Activated T-helper 9 cell treated with anti-CD3 and anti-CD28 coated beads, Interleukin-2, amount 50 U/mL, for 16 hours (primary cell): ENCODE measurements around the gene MAP1B.

Experiments
- DNase-seq: peaks from one replicate; pipeline ENCODE4 v3.0.0-alpha.2; 2020; ENCODE audit warnings: low read depth

Gene MAP1B

DNA sequence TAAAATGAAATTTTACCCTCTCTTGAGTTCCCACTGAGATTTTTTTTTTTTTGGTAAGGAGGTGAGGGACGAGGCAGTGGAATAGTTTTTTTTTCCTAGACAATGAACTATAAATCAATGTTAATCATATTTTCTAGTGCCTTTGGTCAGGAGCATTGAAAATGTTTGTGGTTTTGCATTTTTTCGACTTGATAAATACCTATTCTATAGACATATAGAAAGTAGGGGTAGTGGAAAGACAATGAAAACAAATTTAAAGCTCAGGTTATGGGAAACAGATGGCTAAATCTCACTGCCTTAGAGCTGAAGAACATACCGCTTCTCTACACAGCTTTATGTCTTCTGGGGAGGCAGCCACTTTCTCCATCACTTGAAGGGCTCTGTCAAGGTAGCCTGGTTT is 118.5 kb downstream of the MAP1B start:
- DNase-seq = no peak

DNA sequence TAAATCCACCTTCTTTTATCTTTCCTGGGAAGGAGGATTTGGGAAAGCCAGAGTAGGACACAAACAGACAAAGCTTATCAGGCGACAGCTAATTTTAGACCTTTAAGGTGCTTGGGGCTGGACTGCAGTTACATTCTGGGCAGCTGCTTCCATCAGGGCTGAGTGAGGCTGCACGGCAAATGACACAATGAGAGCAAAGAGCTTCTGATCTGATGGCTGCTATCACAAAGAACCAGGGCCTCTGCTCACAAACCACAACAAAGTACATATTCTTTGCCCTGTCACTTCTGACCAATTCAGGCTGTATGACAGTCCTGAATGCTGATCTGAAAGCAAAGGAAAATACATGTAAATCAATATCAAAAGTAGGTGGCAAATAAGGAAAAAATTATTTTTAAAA is 119.7 kb downstream of the MAP1B start:
- no peak for DNase-seq

DNA sequence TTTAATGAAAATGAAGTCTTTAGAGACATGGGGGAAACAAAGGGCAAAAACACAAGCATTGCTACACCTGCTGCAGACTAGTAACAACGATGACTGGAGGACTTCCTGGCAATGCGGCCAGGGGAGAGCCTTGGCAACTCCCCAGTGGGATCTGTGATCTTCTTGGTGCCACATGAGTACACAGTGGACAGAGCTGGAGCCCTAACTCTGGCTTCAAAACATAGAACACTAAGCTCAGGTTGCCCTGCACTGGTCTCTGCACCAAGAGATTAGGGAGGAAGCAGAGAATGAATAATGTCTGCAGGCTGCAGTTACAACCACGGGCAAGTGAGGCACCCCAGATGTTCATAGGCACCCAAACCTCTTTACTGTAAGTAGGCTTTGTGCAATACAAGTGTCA is 121.7 kb downstream of the MAP1B start:
- DNase-seq = no peak

DNA sequence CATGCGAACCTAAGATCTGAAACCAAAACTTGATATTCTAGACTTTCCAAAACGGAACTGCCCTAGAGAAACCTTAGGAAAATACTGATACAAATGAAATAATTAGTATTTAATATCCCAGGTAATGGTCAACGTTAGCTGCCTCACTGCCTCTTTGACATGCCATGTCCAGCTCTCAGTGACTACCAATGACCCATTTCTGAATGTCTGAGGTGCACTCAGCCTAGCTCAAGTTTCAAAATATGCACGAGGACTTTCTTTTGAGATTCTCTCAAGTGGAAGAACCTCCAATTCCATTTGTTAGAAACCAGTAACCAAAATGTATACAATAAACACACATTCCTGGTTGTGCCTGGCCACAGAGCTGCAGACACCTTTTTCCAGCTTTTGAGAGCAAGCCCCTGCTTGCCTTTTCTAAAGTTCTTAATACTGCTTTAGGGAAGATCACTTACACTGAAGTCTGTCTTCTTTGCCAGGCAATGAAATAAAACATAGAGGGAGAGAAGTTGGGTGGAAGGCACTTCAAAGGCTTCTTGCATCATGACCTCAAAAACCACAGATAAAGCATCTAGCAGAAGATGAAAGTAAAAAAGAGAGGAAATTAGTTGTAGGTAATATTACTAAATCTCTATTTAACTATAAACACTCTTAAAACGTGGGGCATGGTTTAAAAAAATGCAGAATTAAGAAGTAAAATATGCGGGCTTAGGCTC is 124.9 kb downstream of the MAP1B start:
- no peak for DNase-seq

DNA sequence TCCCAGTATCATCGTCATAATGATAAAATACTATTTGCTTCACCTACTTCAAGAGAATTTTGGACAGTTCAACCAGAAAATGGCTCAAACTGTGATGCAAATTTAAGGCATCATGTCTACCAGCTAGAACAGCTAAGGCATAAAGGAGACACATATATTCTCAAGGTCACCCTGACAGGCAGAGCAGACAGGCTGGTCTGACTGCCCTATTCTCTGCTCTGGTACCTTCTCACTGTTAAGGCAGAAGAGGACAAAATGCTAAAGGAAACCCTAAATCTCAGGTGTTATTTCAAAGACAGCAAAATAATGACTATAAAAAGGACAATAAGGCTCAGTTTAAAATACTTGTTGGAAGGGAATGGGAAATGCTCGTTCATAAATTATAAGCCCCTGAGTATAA is 125.6 kb downstream of the MAP1B start:
- no peak for DNase-seq

DNA sequence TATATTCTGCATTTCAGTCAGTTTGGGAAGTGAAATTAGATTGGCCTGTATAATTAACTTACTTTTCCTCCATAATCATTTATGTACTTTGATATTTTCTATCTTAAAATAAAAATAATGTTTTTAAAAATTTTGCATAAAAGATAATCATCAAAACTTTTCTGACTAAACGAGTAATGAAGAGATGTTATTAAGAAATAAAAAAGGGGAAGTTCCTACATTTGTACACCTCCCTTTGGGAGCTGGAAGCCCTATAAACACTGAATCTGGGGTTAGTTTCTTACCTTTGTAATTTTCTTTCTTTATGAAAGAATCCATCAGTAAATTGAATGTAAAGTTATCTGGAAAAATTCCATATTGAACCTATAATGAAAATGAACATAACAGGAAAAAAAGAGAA is 126.6 kb downstream of the MAP1B start:
- DNase-seq = no peak

DNA sequence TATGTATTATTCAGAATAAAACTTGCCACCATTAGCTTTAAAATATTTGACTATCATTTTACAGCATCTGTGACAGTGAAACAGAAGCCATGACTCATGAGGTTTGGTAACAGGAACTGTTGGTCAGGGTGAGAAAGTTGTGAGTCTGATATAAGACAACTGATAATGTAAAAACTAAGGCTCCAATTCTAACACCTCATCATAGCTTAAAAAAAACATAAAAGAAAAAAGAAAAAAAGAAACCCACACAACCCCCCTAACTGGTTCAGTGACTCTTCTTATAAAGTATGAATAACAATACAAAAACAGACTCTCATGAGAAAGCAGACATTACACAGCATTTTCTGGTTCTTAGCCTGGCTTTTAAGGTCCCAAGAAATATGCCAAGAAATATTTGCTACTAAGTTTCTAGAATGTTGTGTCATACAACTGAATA is 127.0 kb downstream of the MAP1B start:
- DNase-seq = no peak

DNA sequence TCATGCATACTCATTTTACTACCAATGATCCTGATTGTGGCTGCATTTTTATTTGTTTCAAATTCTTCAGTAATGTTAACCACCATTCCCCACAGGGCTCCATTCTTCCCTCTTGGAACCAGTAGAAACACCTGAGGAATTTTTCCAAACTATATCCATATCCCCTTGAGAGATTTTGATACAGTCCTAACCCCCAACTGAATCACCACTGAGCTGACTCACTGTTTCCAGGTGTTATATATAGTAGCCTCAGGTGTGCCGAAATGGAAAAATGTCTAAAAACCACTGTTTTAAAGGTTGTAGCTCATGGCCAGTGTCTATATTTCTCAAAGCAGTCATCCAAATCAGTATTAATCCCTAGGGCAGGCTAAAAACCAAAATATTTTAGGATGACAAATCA is 127.6 kb downstream of the MAP1B start:
- DNase-seq = no peak

DNA sequence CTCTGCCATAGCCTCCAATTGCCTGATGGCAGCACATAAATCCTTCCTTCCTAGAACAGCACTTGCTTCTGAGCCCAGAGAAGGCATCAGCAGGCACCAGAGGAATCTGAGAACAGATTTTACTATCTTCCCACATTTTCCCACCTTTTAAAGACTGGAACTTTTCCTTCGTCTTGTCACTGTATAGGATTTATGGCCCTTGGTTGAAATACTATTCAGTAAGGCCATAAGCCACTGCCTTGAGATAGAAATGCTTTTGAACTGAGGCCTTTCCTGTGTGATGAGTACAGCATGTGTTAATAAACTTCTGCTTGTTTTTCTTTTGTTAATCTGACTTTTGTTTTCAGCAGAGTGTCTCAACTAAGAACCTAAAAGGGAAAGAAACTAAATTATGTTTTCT is 128.4 kb downstream of the MAP1B start:
- no peak for DNase-seq

DNA sequence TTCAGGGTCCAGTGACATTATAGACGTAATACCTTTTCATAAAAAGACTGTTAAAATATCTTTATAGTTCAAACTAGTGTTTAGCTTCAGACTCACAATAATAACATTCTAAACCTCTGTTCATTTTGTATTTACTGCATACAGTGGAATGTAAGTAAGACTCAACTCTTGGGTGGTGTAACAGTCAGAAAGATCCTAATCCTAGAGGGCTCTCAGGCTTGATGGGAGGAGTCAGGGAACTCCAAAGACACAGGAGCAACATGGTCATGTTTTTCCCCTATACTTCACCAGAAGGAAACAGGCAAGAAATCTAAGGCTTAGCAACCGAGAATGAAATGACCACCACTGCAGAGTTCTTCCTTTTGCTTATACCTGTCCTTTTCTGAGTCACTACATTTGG is 130.1 kb downstream of the MAP1B start:
- DNase-seq = no peak

DNA sequence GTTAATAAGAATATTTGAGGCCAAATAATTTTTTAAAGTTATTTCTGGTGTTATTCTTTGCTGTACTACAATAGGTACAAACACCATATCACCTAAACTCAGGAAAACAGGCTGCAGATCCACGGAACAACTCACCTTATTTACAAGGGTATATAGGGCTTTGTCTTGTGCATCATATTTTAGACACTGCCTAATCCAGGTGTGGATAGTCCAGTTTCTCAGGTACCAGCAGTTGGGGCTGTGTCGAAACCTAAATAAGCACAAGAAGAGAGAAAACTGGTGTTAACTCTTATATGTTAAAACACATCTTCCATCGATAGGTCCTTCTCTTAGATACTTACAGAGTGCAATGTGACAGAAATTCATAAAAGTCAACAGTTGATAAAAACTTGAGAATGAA is 130.6 kb downstream of the MAP1B start:
- DNase-seq = no peak

DNA sequence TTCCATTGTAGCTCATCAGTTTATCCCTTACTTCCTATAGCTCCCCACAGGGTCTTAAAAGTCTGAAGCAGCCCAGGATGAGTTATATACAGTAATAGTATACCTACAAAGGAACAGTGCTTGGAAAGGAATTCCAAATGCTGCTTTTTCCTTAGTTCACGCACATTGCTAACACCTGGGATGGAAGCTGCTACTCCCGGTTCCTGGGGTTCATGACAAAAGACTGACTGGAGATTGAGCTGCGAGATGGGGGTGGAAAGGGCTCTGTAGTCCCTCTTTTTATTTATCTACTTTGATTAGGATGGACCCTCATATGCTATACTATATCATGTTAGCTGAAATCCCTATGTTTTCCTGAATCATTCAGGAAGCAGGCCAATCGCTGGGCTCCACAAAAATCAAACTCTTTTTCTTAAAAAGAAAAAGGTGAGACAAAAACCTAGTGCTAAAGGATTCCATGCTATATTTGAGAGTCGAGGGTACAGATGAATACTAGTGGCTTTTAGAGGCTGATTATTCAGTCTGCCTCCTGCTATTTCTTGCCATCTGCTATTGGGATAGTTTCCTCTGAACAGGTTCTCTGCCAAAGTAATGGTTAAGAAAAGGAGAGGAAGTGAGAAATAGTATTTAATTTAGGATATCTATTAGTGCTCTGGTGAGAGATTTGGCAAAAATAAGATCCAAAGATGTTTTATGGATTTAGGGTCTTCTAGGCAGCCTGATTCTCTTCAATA is 131.6 kb downstream of the MAP1B start:
- no peak for DNase-seq

DNA sequence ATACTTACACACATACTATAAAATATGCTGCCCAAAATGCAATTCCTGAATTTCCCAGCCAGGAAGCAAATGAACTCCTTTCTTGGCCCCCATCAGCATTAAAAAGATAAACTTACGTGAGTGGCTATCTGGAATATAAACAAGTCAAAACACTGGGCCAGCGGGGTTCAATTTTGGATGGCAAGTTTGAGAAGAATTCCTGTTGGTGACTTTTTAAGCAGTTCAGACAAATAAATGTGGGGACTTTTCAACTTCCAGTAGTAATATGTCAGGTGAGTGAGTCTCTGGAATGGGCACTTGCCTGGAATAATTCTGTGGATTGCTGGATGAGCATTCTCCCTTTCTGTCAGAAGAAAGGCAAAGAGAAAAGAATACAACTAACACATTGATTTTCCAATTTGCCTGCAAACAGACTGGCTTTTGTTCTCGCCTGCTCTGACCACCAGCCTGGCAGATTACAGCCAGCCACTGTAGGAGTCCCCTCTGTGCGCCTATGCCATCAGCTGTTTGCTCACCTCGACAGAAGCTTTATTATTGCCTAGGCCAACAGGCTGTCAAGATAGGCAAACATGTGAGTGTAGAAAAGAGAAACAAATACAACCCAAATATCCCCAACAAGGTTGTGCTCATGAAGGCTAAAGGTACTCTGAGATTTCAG is 134.2 kb downstream of the MAP1B start:
- no peak for DNase-seq

DNA sequence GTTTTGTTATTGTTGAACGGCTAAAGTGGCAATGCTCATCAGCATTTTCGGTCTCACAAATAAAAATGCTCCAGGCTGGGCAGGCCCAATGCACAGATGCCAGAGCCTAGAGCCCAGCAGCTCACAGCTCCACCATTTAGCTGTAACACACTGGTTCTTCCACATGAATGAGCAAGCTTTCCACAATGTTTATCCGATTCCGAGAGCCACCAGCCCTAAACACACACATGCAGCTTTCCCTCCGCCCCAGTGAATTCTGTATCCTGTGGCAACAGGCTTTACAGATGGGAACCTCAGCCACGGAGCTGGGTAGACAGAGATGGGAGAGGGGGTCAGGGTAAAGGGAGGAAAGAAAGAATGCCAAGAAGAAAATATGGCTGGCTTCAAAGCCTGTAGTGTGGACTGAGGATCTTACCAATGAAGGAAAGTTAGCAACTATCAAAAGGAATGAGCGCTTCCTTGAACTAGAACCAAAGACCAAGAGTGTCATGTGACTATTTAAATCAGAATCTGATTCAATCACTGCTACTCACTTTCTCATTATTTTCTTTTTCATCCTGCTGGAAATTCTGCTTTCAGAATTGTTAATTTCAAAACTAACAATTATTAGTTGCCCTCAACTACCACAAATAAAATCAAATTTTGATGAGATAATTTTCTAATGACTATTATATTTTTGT is 135.7 kb downstream of the MAP1B start:
- DNase-seq = no peak

DNA sequence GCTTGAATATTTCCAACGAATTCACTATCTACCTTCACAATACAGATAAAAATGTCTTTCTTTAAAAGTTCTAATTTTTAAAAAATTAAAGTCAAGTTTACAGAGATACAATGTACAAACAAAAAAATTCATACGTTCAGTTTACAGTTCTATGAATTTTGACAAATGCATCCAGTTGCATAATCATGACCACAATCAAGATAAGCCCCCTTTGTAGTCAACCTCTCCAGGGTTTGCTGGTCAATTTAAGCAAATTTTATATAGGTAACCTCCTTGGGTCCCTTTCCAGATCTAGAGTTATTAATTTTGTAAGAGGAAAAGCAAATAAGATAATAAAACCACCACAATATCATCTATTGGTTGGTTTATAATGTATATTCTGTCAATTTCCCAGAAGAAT is 136.4 kb downstream of the MAP1B start:
- no peak for DNase-seq

DNA sequence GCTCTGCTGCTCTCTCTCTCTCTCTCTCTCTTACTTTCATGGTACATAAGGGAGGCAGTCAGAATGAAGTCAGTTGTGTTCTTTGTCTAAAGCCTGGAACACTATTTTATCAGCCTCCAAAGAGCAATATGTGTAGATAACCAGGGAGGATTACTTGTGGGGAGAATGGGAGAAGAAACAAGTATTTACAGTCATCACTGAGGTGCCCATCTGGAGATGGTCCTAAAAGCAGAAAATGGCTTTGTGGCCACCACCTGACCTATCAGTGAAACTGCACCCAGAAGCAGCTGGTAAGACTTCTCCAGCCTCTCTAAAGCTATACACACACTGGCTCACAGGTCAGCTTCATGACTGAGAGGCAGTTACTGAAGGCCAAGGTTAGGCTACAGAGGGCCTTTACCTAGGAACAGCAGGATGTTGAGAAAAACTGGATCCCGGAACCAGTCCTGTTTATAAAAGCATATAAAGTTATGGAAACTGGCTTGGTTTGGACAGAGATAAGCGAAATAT is 137.6 kb downstream of the MAP1B start:
- no peak for DNase-seq

DNA sequence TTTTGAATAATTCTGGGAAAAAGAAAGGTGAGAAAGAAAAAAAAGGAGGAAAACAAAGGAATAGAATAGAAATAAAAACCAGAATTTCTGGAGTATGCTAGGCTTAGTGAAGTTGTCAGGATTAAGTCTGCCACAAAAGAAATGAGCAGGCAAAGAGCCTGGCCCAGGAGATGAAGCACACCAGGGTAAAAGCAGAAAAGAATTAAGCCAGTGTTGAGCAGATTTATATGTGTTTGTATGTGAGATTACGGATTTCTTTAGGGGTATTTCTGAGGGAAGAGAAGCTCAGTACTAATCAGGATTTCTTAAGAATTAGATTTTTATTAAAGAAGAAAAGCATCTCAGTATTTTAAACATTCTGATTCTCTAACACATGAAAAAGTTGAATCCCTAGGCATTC is 138.3 kb downstream of the MAP1B start:
- no peak for DNase-seq

DNA sequence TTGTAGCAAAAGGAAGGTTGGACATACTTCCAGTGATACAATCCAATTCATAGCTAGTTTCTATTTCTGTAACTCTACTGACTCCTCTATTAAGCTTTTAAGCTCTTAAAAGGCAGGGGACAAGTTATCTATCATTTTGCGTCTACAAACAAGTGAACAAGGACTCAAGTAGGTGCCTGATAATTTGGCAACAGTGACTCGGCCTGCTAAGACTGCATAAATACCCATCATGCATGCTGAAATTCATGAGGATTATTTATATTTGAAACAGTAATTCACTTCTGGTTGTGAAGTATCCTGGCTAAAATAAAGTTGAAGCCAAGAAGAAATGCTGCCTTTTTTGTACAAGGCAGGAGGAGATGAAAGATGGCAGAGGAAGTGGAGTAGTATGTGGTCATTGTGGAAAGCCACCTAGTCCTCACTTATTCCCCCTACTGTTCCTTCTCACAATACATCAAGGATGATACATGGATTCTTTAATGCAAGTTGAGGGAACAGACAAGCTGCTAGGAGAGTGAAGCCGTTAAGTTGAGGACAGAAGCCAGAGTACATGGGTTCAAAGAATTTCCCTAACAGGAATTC is 138.8 kb downstream of the MAP1B start:
- no peak for DNase-seq

DNA sequence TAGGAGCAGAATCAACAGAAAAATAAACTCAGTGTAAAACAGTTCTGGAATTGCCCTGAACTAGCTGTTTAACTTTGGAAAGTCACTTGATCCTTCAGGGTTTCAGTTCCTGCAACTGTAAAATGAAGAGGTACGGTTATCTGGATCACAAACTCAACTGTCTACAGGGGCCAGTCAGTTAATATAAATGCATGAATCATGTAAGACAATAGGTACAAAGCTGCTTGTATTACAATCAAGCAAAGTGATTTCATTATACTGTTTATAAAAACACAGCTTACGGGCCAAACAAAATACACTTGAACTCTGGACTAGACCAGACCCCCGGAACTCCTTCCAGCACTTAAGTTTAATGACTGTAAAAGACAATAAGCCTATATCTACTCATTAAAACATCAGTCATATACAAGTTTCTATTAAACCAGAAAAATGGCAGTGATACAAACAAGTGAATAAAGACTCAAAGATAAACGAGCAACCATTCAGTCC is 139.7 kb downstream of the MAP1B start:
- no peak for DNase-seq

DNA sequence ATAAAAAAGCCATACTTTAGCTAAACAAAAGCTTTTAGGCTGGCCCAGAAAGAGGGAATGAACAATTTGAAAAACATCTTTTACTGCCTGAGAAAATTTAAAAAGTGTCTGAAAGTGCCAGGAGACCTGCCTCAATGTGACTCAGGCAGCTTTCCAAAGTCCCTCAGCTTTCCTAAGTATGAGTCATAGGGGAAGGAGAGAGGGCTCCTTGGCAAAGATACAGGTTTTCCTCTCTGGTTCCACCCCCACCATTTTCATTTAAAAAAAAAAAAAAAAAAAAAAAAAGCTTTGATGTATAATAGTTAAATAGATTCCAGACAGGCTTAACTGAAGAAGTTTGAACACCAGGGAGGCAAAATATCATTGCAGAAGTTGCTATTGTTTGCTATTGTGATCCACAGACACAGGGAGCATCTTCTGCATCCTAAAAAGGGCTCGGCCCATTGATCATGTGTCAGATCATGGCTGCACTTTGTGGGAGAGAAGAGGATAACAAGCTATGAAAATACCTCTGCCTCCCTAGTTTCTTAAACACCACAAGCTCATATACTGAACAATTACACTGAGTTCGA is 141.2 kb downstream of the MAP1B start:
- no peak for DNase-seq

DNA sequence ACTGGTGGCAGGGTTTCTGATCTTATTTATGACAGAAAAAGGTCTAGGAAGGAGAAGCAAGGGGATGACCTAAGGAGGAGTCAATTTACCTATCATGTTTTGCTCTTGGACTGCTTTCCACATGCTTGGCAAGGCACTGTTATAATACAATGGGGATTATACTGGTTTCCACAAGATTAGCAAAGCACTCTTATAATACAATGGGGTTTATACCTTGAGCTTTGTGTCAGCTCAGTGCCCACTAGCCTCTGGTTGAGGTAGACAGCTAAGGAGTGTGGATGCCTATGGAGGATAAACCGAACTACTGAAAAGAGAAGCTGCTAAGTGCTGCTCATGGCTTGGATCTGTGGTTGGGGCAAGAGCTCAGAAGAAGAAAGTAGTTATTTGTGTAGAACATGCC is 144.1 kb downstream of the MAP1B start:
- no peak for DNase-seq

DNA sequence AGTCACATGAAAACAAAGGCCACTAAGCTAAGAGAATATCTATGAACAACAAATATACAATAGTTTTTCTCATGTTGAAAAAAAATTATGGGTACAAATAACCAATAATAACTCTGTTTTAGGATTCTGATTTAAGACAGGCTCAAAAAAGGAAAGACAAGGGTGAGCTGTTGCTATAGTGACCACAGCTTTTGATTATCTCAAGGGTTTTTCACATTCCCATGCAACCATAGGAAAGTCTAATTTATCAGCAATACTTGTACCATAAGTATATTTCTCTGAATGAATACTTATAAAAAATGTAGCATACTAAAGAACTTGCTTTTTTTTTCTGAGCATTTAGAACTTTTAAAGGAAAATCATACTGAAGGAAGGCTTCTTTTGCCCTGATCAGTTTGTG is 144.7 kb downstream of the MAP1B start:
- DNase-seq = no peak
